Activated naive CD8-positive, alpha-beta T cell treated with anti-CD3 and anti-CD28 coated beads for 36 hours (primary cell): ENCODE measurements around the gene CDH24. TPM values are rescaled to one million over a fixed set of nuclear protein-coding genes. Genes with fewer than 3 reads are reported as not detected.
A peak's percentile ranks its signal among the peaks of the same experiment; 100 is the strongest.

Experiments used
- DNase-seq: peaks from one replicate; pipeline ENCODE4 v3.0.0; 2021
- H3K27ac Mint-ChIP-seq: one replicate; pipeline ENCODE4 v1.8.0; 2022; ENCODE audit warnings: mild to moderate bottlenecking, moderate library complexity, mixed read lengths
- H3K27me3 Mint-ChIP-seq: one replicate; pipeline ENCODE4 v1.8.0; 2022; ENCODE audit warnings: mild to moderate bottlenecking, mixed read lengths
- H3K36me3 Mint-ChIP-seq: one replicate; pipeline ENCODE4 v1.8.0; 2021; ENCODE audit warnings: mild to moderate bottlenecking, mixed read lengths
- H3K4me1 Mint-ChIP-seq: one replicate; pipeline ENCODE4 v1.8.0; 2021; ENCODE audit warnings: mixed read lengths
- H3K4me3 Mint-ChIP-seq: one replicate; pipeline ENCODE4 v1.8.0; 2022; ENCODE audit warnings: mild to moderate bottlenecking, moderate library complexity, mixed read lengths
- H3K9me3 Mint-ChIP-seq: one replicate; pipeline ENCODE4 v1.8.0; 2022; ENCODE audit warnings: mixed read lengths
- total RNA-seq, 2 experiments: library from RNA; stranded (reverse); gene quantifications; one replicate each; pipeline ENCODE4 v1.2.3, GENCODE V29; 2021

The CDH24 gene
- total RNA-seq, 2 experiments from 2014 or later = 0.49 to 0.52 TPM

DNA sequence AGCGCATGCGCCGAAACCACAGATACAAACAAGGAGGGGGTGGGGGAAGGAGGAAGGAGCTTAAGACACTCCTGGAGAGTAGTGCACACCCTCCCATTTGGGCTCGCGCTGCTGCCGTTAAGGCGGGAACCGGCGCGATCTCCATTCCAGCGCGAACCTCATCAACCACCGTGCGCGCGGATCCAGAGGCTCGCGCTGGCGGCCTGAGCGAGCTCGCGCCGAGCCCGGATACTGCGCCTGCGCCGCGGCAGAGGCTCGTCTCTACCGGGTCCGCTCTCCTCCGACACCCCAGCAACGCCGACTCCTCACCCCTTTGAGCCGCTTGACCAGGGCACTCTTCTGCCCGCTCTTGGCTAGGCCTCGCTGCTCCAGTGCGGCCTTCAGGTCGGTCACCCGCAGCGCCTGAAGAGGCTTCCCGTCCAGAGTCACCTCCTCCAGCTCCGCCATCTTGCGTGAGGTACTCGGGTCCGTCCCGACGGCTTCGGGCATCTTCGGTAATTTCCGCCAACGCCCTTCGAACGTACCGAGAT is 37.4 kb upstream of the CDH24 start, which contains the start of gene ACIN1:
TSS of gene ACIN1 (minus strand) at position 471 of the 530 bp plus-strand sequence. CDS start at position 447, 24 bp downstream.
- Mint-ChIP-seq H3K4me3 (no peak within 1 kb of the TSS), H3K9me3 (no peaks in the 10 kb centered on the region), H3K36me3 (peaks cover 33% of the 10 kb centered on the region), H3K4me1 (peaks cover 32% of the 10 kb centered on the region), H3K27me3 (no peaks in the 10 kb centered on the region), H3K27ac (no peak within 1 kb of the TSS)
- peak; percentile 80 for DNase-seq

DNA sequence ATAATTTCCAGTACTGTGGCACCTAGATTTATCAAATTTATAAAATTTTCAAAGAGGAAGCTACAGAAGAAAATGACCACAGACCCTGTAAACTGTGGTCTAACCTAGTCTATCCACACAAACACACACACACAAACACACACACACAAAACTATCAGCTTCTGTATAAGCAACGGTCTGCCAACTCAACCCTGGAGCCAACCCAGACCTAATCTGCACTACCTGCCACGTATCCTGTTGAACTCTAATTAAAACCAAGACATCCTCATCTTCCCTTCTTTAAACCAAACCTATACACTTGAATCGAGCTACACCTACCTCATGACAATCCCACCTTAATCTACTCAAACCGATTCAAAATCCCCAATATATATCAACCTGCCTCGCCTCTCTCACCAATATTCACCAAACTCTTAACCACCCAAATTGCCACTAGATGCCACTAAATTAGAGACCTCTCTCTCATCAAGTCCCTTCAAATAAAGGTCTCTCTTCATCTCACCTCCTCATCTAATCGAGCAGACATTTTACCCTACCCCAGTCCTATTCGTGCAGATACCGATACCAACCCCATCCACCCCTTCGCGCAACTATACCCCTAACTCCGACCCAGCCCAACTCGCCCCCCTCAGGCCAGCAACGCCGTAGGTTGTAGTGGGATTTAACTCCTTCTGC is 36.8 kb upstream of the CDH24 start:
- Mint-ChIP-seq H3K27ac (no peak overlapping the region), H3K4me3 (no peak overlapping the region), H3K4me1 (peaks cover 36% of the 10 kb centered on the region), H3K36me3 (peaks cover 35% of the 10 kb centered on the region), H3K27me3 (no peaks in the 10 kb centered on the region), H3K9me3 (no peaks in the 10 kb centered on the region)
- DNase-seq = no peak

DNA sequence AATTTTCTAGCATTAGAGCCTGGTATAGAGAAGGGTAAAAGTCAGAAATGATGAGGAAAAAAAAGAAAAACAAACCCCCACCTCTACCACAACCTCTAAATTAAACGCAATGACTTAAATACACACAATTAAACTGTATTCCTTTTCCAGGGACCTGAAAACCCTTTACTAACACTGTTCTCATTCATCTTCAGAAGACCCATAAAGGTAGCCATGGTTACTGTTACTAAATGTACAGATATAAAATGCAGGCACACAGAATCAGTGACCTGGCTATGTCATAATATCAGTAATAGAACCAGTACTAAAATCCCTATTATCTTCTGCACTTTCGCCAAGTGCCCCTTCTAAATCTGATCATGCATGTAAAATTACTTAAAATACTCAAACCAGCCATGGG is 36.2 kb upstream of the CDH24 start:
- Mint-ChIP-seq H3K27ac (no peak overlapping the region), H3K9me3 (no peaks in the 10 kb centered on the region), H3K4me1 (peaks cover 36% of the 10 kb centered on the region), H3K27me3 (no peaks in the 10 kb centered on the region), H3K4me3 (no peak overlapping the region), H3K36me3 (peaks cover 34% of the 10 kb centered on the region)
- DNase-seq = no peak

DNA sequence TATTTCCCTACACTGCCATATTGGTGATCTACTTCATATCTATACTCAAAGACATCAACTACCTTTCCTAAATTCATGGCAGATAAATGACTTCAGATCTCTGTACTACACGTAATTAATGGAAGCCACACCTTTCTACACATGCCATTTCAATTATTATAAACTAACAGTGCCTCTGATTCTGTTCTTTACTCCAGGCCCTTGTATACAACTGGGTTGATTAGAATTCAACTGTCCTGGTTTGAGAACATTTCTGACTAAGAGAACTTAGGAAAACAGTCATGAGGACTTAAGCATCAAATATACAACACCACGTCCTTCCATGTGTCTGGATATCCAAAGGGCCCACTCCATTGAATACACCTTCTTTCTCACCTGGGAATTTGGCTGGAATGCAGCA is 35.8 kb upstream of the CDH24 start:
- Mint-ChIP-seq H3K4me3 (no peak overlapping the region), H3K36me3 (peaks cover 30% of the 10 kb centered on the region), H3K4me1 (peaks cover 38% of the 10 kb centered on the region)

DNA sequence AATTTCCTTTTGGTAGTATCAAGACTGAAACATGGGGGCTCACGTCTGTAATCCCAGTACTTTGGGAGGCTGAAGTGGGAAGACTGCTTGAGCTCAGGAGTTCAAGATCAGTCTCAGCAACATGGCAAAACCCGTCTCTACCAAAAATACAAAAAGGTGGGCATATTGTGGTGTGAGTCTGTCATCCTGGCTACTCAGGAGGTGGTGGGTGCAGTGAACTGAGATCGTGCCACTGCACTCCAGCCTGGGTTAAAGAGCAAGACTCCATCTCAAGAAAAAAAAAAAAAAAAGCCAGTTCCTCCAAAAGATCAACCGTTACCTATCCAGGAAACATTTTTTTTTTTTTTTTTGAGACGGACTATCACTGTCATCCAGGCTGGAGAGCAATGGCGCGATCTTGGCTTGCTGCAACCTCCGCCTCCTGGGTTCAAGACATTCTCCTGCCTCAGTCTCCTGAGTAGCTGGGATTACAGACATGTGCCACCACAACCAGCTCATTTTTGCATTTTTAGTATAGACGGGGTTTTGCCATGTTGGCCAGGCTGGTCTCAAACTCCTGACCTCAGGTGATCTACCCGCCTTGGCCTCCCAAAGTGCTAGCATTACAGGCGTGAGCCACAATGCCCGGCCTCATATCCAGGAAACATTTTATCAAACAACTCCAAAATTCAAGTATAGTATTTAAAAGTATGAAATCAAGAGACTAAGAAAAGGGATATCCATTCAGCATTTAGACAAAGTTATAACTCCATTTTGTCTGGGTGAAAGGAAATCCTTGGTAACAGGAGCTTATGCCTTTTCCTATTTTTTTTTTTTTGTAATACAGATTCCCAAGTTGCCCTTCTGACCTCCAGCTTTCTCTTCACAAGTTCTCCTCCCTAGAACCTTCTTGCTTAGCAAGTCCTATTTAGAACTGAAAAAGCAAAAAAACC is 34.2 kb upstream of the CDH24 start:
- peaks cover 34% of the 10 kb centered on the region for H3K4me1 Mint-ChIP-seq
- no peaks in the 10 kb centered on the region for H3K9me3 Mint-ChIP-seq
- no peaks in the 10 kb centered on the region for H3K27me3 Mint-ChIP-seq
- H3K27ac Mint-ChIP-seq = peak overlapping the region; percentile 28
- no peak overlapping the region for H3K4me3 Mint-ChIP-seq
- H3K36me3 Mint-ChIP-seq = peaks cover 26% of the 10 kb centered on the region
- no peak for DNase-seq

More for the DNA sequence above, 35.8 kb upstream of the CDH24 start:
- Mint-ChIP-seq H3K27me3 (no peaks in the 10 kb centered on the region), H3K27ac (no peak overlapping the region), H3K9me3 (no peaks in the 10 kb centered on the region)
- DNase-seq = no peak

DNA sequence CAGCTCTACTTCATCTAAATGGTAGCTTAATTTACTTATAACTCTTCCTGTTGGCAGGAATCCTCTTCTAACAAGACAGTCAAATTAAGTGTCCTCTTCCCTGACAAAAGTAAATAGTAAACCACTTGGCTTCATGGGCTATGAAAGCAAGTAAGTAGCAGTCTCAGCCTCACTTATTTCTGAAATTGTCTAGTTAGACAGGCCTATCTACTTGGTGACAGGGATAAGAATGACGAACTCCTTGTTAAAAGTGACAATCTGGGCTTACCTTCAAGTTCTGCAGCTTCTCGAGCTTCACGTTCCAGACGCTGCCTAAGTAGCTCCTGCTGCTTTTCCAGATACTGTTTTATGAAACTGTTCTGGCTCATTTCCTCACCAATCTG is 32.9 kb upstream of the CDH24 start:
- H3K36me3 Mint-ChIP-seq = peaks cover 26% of the 10 kb centered on the region
- H3K4me1 Mint-ChIP-seq = peaks cover 40% of the 10 kb centered on the region
- no peaks in the 10 kb centered on the region for H3K9me3 Mint-ChIP-seq
- H3K27ac Mint-ChIP-seq = peak overlapping the region; percentile 43
- no peak overlapping the region for H3K4me3 Mint-ChIP-seq
- no peak for DNase-seq
- H3K27me3 Mint-ChIP-seq = no peaks in the 10 kb centered on the region

DNA sequence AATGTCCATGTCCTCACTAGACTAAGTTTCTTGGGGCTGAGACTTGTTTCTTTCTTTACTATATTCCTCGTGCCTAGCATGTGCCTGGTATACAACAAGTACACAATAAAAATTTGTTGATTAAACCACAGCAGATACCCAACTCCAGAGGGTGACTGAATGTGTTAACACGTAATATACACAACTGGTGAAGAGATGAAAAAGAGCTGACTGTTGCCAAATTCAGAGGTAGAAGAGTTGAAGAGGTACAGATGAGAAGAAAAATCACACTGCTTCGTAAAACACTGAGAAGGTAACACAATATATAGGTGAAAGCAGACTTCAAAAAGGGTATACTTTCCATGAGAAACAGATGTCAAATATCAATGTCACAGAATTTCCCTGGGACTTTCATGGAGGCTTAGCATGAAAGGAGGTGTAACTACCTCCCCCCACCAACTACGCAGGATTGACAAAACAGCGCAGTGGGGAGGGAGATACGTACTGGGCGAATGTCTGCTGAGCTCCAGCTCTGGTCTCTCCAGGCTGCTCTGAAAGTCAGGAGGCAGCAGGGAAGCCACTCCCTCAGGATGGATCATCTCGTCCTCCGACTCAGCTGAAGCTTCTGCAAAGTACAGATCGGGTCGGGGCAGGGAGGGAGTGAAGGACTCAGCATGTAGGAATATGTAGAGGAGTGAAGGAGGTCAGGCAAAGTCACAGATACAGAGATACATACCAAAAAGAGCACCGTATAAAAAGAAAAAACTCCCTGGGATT is 32.4 kb upstream of the CDH24 start:
- no peaks in the 10 kb centered on the region for H3K9me3 Mint-ChIP-seq
- no peak overlapping the region for H3K4me3 Mint-ChIP-seq
- H3K4me1 Mint-ChIP-seq = peaks cover 43% of the 10 kb centered on the region
- H3K27me3 Mint-ChIP-seq = no peaks in the 10 kb centered on the region
- peaks cover 26% of the 10 kb centered on the region for H3K36me3 Mint-ChIP-seq
- DNase-seq = no peak
- H3K27ac Mint-ChIP-seq = peak overlapping the region; percentile 55

DNA sequence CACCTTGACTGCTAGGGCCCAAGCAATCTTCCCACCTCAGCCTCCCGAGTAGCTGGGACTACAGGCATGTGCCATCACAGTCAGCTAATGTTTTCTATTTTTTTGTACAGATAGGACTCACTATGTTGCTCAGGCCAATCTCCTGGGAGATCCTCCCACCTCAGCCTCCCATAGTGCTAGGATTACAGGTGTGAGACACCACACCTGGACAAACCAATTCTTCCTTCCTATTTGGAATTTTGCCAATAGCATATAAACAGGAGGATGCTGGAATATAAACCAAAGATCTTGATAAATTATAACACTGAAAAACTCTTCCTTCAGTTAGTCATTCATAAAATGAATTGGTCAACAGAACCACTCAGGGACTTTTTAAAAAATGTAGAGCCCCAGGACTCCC is 29.2 kb upstream of the CDH24 start:
- Mint-ChIP-seq H3K27me3 (no peaks in the 10 kb centered on the region), H3K9me3 (no peaks in the 10 kb centered on the region), H3K4me3 (no peak overlapping the region), H3K36me3 (peaks cover 18% of the 10 kb centered on the region), H3K4me1 (peaks cover 30% of the 10 kb centered on the region), H3K27ac (no peak overlapping the region)
- DNase-seq = no peak

DNA sequence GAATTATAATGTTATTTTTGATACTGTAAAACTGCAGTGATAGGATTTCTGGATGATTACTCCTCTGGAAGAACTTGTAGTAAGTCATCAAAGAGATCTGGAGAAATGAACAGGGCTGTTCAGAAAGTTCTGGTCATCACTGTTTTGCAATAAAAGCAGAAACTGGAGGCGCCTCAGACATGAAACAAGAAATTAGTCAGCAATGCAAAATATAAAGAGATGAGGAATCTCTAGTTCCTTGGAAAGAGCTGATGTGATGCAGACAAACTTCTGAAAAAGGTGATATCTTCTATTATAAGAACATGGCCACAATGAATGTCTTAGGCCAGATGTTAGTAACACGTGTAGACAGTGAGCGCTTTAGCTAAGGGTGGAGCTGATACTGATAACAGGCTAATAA is 28.1 kb upstream of the CDH24 start:
- DNase-seq = no peak
- Mint-ChIP-seq H3K27ac (peak overlapping the region; percentile 28), H3K36me3 (peaks cover 16% of the 10 kb centered on the region), H3K4me1 (peaks cover 29% of the 10 kb centered on the region), H3K27me3 (no peaks in the 10 kb centered on the region), H3K4me3 (no peak overlapping the region), H3K9me3 (no peaks in the 10 kb centered on the region)

DNA sequence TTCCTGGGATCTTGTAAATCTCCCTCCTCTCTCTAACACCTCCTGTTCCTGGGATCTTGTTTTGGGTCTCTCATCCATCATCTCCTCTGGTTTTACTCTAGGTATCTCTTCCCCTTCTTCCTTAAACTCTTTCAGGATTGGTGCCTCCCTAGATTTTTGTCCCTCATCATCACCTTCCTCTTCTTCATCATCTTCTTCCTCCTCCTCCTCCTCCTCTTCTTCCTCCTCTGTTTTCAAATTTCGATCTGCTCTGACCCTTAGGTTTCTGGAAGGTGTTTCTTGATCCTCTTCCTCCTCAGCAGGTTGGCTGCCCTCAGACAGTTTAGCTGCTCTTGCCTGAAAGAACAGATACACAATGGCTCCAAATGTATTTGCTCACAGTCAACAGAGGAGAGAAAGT is 23.2 kb upstream of the CDH24 start:
- peak overlapping the region; percentile 59 for H3K27ac Mint-ChIP-seq
- no peaks in the 10 kb centered on the region for H3K27me3 Mint-ChIP-seq
- H3K4me1 Mint-ChIP-seq = peaks cover 6% of the 10 kb centered on the region
- no peak for DNase-seq
- no peaks in the 10 kb centered on the region for H3K9me3 Mint-ChIP-seq
- no peak overlapping the region for H3K4me3 Mint-ChIP-seq
- H3K36me3 Mint-ChIP-seq = no peaks in the 10 kb centered on the region

DNA sequence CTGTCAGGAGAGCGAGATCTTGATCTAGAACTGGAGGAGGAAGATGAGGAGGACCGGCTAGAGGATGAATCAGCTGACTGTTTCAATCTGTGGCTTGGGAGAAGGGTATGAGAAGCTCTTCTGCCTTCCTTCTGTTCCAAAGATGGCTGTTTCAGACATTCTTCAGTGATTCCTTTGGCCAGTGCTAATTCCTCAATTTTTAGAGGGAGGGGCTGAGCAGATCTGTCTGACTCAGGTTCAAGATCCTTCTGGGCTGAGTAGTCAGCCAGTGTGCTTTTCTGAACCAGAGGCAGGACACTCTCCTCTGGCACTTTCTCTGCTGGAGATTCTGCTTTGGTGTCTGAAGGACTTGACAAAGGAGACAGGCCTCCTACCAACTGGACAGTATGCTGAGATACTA is 22.4 kb upstream of the CDH24 start:
- no peaks in the 10 kb centered on the region for H3K27me3 Mint-ChIP-seq
- no peak overlapping the region for H3K4me3 Mint-ChIP-seq
- H3K27ac Mint-ChIP-seq = no peak overlapping the region
- H3K9me3 Mint-ChIP-seq = no peaks in the 10 kb centered on the region
- no peak for DNase-seq
- H3K36me3 Mint-ChIP-seq = peaks cover 2% of the 10 kb centered on the region
- H3K4me1 Mint-ChIP-seq = peaks cover 2% of the 10 kb centered on the region

DNA sequence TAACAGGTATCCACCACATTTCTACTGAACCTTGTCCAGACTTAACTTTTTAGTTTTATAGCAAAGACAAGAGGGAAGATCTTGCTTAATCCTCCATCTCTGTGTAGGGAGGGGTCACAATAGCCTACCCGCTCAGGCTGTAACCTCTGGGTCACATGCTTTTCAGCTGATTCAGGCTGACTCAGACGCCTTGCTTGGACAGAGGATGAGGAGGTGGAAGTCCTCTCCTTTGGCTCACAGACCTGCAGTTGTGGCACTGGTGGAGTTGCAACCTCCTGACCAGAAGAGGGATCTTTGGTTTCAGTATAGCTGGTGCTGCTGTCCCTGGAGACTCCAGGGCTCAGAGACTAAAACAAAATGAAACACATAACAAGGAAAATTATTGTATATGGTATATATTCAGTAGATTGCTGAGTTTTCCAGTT is 21.4 kb upstream of the CDH24 start:
- H3K27me3 Mint-ChIP-seq = no peaks in the 10 kb centered on the region
- peaks cover 2% of the 10 kb centered on the region for H3K36me3 Mint-ChIP-seq
- H3K27ac Mint-ChIP-seq = no peak overlapping the region
- no peaks in the 10 kb centered on the region for H3K4me1 Mint-ChIP-seq
- no peak for DNase-seq
- no peak overlapping the region for H3K4me3 Mint-ChIP-seq
- H3K9me3 Mint-ChIP-seq = no peaks in the 10 kb centered on the region

DNA sequence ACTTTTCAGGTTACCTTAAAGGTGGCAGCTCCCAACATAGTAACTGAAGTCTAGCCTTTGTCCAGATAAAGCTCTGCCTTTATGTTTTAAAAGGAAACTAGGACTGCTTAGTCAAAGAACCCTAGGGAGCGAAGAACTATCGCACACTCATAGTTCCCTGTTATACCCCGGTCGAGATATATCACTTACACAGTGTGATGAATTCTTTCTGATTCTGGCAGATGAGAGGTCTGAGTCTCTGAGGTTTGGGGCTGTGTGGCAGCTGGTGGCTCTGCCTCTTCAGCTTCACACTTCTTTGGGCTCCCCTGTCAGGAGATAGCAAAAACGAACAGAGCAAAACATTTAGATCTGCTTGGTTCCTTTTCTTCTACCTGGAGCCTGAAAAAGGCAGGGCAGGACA is 20.6 kb upstream of the CDH24 start:
- no peaks in the 10 kb centered on the region for H3K27me3 Mint-ChIP-seq
- no peaks in the 10 kb centered on the region for H3K9me3 Mint-ChIP-seq
- no peak for DNase-seq
- peaks cover 2% of the 10 kb centered on the region for H3K36me3 Mint-ChIP-seq
- no peaks in the 10 kb centered on the region for H3K4me1 Mint-ChIP-seq
- H3K4me3 Mint-ChIP-seq = no peak overlapping the region
- peak overlapping the region; percentile 54 for H3K27ac Mint-ChIP-seq

DNA sequence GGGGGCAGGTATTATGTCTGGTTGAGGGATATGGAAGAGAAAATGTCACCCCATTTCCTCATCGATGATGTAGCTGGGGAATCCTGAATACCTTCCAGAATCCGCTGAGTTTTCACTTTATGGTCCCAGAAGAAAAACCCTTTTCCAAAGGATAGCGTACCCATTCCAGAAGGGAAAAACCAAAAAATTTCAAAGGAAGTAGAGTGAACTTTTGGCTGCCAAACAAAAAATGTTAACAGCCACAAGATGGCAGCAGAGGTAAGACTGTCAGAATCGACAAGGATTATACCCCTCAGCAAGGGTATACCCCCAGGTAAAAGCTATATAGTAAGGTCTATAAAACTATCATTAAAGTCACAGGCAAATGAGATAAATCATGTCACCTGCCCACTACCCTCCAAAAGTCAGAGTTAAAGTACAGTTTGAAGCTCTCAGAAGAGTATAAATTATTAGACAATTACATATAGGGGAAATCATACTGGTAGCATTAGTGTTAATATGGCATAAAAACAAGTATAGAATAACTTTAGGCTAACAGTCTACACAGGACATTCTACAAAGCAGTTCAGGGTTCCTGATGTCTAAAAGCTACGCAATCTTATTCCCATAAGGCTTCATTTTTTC is 19.6 kb upstream of the CDH24 start:
- no peaks in the 10 kb centered on the region for H3K27me3 Mint-ChIP-seq
- H3K36me3 Mint-ChIP-seq = peaks cover 10% of the 10 kb centered on the region
- H3K4me3 Mint-ChIP-seq = no peak overlapping the region
- DNase-seq = no peak
- H3K9me3 Mint-ChIP-seq = no peaks in the 10 kb centered on the region
- no peak overlapping the region for H3K27ac Mint-ChIP-seq
- H3K4me1 Mint-ChIP-seq = peaks cover 5% of the 10 kb centered on the region
